Lower lobe of right lung (tissue), 2 donors: ENCODE data around the gene DCK. TPM values are rescaled to one million over a fixed set of nuclear protein-coding genes. Genes with fewer than 3 reads are reported as not detected.
A peak's percentile ranks its signal among the peaks of the same experiment; 100 is the strongest.

Experiments
- ATAC-seq, 2 donors: fragments of 200-7000 bp; cut with Tn5 transposase; one replicate each; pipeline ENCODE4 v1.9.1; 2020 to 2022; ENCODE audit warnings: mild to moderate bottlenecking in 2 of 2, moderate library complexity in 2 of 2
- DNase-seq: peaks from one replicate; pipeline ENCODE4 v3.0.0-alpha.2; 2020
- H3K27ac ChIP-seq: fragments of 200-600 bp; one replicate; pipeline ENCODE4 v1.8.0; 2022
- H3K27me3 ChIP-seq: fragments of 200-600 bp; one replicate; pipeline ENCODE4 v1.8.0; 2022; ENCODE audit warnings: low read depth
- H3K36me3 ChIP-seq: fragments of 200-600 bp; one replicate; pipeline ENCODE4 v1.8.0; 2022; ENCODE audit warnings: mild to moderate bottlenecking
- H3K4me1 ChIP-seq: fragments of 200-600 bp; one replicate; pipeline ENCODE4 v1.8.0; 2022
- H3K4me3 ChIP-seq: fragments of 200-600 bp; one replicate; pipeline ENCODE4 v1.8.0; 2022; ENCODE audit warnings: mild to moderate bottlenecking
- H3K9me3 ChIP-seq: fragments of 200-600 bp; one replicate; pipeline ENCODE4 v1.8.0; 2022
- intact Hi-C: fragments of 100-400 bp; cut with DNase I; formaldehyde crosslinking; loops from one replicate; pipeline ENCODE4 v1.11.0; 2022
- long read RNA-seq: library from polyadenylated mRNA; unstranded; transcript quantifications from one replicate; pipeline ENCODE4 v2.0.0, GENCODE V29; 2021
- total RNA-seq: library from RNA; stranded (reverse); fragmentation: NEBNext Ultra II Directional; extraction: Animal tissue kit (Norgen Biotek cat#: 25700); gene quantifications from one replicate; pipeline ENCODE4 v1.2.1, GENCODE V29; 2021
- TF ChIP-seq, protein P1 (sequence below): fragments of 200-600 bp; IDR thresholded peaks from one replicate; pipeline ENCODE4 v1.8.0; 2022; ENCODE audit warnings: antibody characterized with exemption, mild to moderate bottlenecking
- donor health status: DM: no; HTN: yes; CAD: no; lungs with severe emphysema.

Gene DCK
- 18.1 TPM for total RNA-seq
- long read RNA-seq, transcript DCK-201 (7 exons, 2,716 nt) = major isoform, 68 of 82 reads
- long read RNA-seq, partial matches to known transcripts = 4 of 82 reads
- long read RNA-seq, other reads (novel, unspliced or antisense) = 8 of 82 reads

DNA sequence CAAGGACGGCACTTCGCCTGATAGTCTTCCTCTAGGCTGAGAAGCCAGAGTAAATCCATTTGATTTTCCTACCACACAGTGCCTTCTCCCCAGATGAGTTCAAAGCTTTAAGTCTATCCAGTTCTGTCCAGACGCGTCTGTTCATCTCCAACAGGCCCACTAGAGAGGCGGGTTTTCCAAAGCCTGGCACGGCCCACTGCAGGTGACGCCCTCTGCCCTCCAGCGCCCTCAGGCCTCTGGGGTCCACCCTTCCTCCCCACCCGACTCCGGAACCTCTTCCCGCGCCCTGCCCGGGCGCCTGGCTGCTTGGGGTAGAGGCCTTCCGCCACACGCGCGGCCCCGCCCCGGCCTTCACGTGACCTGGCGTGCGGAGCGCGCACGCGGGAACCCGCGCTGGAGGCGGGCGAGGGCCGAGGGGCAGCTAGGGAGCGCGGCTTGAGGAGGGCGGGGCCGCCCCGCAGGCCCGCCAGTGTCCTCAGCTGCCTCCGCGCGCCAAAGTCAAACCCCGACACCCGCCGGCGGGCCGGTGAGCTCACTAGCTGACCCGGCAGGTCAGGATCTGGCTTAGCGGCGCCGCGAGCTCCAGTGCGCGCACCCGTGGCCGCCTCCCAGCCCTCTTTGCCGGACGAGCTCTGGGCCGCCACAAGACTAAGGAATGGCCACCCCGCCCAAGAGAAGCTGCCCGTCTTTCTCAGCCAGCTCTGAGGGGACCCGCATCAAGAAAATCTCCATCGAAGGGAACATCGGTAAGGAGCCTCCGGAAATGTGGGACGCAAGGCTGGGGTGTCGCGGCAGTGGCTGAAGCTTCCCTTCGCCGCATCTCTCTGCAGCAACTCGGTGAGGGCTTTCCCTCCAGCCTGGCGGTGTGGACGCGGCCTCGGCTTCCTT, at the start of gene DCK:
DCK (plus strand) TSS at position 469 of the 888 bp plus-strand sequence; CDS start at position 656, 187 bp downstream.
- H3K4me3 ChIP-seq = peak within 1 kb of the TSS; percentile 92
- intact Hi-C loops = no loop called here
- ATAC-seq = peak; percentile 99
- TF ChIP-seq, protein P1, sequence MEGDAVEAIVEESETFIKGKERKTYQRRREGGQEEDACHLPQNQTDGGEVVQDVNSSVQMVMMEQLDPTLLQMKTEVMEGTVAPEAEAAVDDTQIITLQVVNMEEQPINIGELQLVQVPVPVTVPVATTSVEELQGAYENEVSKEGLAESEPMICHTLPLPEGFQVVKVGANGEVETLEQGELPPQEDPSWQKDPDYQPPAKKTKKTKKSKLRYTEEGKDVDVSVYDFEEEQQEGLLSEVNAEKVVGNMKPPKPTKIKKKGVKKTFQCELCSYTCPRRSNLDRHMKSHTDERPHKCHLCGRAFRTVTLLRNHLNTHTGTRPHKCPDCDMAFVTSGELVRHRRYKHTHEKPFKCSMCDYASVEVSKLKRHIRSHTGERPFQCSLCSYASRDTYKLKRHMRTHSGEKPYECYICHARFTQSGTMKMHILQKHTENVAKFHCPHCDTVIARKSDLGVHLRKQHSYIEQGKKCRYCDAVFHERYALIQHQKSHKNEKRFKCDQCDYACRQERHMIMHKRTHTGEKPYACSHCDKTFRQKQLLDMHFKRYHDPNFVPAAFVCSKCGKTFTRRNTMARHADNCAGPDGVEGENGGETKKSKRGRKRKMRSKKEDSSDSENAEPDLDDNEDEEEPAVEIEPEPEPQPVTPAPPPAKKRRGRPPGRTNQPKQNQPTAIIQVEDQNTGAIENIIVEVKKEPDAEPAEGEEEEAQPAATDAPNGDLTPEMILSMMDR = no peak
- H3K36me3 ChIP-seq = peaks cover 4% of the 10 kb centered on the region
- H3K4me1 ChIP-seq = peaks cover 48% of the 10 kb centered on the region
- no peaks in the 10 kb centered on the region for H3K9me3 ChIP-seq
- peak; percentile 95 for DNase-seq
- peak within 1 kb of the TSS; percentile 89 for H3K27ac ChIP-seq
- no peaks in the 10 kb centered on the region for H3K27me3 ChIP-seq

DNA sequence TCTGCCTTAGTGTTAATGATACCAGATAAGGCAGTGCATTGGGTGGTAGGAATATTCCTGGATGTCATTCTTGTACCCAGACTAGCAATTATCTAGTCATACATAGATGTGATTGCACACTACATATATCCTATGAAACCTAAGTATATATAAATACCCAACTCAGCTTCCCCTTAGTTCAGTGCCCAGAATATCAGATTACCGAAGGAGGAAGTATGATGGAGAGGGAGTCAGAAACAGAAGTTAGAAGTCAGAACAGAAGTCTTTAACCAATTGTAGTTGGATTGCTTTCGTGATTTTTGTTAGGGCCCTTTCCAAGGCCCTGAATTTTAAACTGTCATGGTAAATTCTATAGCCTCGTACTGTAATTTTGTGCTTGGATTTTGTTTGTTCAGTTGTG, 48.4 kb upstream of the DCK start:
- DNase-seq = no peak
- H3K4me3 ChIP-seq = no peak overlapping the region
- peak; percentile 70 to 72 for ATAC-seq
- H3K9me3 ChIP-seq = no peaks in the 10 kb centered on the region
- H3K27me3 ChIP-seq = no peaks in the 10 kb centered on the region
- TF ChIP-seq, protein P1 = no peak
- no peak overlapping the region for H3K27ac ChIP-seq
- no peaks in the 10 kb centered on the region for H3K36me3 ChIP-seq
- H3K4me1 ChIP-seq = peaks cover 35% of the 10 kb centered on the region
- intact Hi-C loops = no loop called here

DNA sequence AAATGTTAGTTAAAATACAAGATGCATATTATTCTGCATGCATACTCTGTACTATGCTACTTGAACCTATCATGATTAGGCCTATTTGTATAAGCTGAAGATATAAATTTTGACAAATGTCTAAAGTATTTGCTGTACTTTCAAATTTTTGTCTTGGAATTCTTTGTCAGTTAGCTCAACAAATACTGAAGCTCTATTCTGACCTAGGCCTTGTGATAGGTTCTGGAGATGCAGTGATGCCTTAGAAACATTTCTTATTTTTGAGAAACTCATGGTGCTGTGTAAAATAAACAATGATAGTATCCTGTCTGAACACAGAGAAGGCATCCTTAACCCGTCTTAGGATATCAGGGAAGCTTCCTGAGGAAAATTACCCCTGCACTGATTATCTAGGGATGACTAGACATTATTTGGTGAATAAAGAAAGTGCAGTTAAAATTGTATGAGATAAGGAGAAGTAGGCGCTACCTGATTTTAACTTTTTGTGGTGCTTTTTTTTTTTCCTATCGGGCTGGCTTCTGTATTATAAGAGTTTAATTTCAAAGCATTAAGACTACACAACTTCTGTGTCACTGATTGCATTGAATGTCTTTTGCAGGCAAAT, 47.9 kb upstream of the DCK start:
- Histone ChIP-seq H3K4me3 (no peak overlapping the region), H3K27ac (no peak overlapping the region), H3K9me3 (no peaks in the 10 kb centered on the region), H3K27me3 (no peaks in the 10 kb centered on the region), H3K4me1 (peaks cover 35% of the 10 kb centered on the region), H3K36me3 (no peaks in the 10 kb centered on the region)
- ATAC-seq = no peak
- no peak for DNase-seq
- intact Hi-C loops = no loop called here
- TF ChIP-seq, protein P1 = no peak

DNA sequence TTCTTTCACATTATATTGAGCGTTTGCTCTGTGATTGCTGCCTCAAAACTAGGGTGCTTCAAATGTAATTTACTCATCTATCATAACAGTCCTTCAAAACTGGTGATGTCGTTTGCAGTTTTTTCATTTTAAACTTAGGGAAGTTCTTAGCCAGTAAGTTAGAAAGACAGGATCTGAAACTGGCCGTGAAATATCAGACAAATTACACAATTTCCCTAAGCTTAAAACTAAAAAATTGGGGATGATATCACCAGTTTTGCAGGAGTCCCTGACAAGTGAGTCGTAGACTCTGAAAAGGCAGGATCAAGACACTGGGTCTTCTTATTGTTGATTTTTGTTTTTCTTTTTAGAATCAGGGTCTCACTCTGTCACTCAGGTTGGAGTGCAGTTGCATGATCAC, 46.5 kb upstream of the DCK start:
- H3K27me3 ChIP-seq = no peaks in the 10 kb centered on the region
- TF ChIP-seq, protein P1 = no peak
- H3K27ac ChIP-seq = no peak overlapping the region
- H3K36me3 ChIP-seq = no peaks in the 10 kb centered on the region
- DNase-seq (no peak), ATAC-seq (peak in 1 of 2 donors; percentile 17)
- H3K4me1 ChIP-seq = peaks cover 35% of the 10 kb centered on the region
- H3K9me3 ChIP-seq = no peaks in the 10 kb centered on the region
- no peak overlapping the region for H3K4me3 ChIP-seq
- intact Hi-C loops = no loop called here

DNA sequence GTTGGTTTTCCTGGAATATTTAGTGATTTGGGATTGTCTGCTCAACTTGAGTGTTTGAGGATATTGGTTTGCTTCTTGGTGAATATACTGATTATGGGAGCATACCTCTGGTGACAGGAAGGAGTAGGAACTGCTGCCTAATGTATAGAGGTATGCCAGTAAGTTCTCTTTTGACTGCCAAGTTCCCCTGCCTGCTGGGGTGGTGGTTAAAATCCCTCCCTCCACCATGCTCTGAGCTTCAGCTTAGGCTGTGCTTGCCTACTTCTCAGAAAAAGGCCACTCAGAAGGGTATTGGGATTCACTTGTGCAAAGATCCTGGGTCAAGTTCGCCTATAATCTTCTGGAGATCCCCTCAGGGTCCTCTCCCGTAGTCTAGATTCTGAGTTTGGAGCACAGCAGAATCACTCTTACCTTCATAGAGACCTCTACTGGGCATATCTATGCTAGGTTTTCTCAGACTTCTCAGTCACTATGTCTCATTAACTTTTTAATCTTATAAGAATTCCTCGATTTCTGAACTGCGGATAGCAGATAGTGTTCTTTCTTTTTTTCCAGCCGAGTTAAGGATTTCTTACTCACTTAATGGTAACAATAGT, 44.7 kb upstream of the DCK start:
- DNase-seq (no peak), ATAC-seq (peak in 1 of 2 donors; percentile 54)
- H3K4me1 ChIP-seq = peaks cover 39% of the 10 kb centered on the region
- H3K36me3 ChIP-seq = no peaks in the 10 kb centered on the region
- no peaks in the 10 kb centered on the region for H3K27me3 ChIP-seq
- intact Hi-C loops = no loop called here
- TF ChIP-seq, protein P1 = no peak
- H3K9me3 ChIP-seq = no peaks in the 10 kb centered on the region
- no peak overlapping the region for H3K27ac ChIP-seq
- H3K4me3 ChIP-seq = no peak overlapping the region
